Bone marrow (tissue), 2 donors: ENCODE measurements around the gene ELMOD2.
"Not testable (repeated sequence)": the region's sequence is repeated elsewhere in the genome, so short reads cannot be mapped to it uniquely, and the experiment has no call there.

ENCODE experiments used
- DNase-seq, 2 donors: peaks; one replicate each; lab custom pipeline; 2025; lab: John Stamatoyannopoulos, UW

ELMOD2 gene, protein sequence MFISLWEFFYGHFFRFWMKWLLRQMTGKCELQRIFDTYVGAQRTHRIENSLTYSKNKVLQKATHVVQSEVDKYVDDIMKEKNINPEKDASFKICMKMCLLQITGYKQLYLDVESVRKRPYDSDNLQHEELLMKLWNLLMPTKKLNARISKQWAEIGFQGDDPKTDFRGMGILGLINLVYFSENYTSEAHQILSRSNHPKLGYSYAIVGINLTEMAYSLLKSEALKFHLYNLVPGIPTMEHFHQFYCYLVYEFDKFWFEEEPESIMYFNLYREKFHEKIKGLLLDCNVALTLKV

DNA sequence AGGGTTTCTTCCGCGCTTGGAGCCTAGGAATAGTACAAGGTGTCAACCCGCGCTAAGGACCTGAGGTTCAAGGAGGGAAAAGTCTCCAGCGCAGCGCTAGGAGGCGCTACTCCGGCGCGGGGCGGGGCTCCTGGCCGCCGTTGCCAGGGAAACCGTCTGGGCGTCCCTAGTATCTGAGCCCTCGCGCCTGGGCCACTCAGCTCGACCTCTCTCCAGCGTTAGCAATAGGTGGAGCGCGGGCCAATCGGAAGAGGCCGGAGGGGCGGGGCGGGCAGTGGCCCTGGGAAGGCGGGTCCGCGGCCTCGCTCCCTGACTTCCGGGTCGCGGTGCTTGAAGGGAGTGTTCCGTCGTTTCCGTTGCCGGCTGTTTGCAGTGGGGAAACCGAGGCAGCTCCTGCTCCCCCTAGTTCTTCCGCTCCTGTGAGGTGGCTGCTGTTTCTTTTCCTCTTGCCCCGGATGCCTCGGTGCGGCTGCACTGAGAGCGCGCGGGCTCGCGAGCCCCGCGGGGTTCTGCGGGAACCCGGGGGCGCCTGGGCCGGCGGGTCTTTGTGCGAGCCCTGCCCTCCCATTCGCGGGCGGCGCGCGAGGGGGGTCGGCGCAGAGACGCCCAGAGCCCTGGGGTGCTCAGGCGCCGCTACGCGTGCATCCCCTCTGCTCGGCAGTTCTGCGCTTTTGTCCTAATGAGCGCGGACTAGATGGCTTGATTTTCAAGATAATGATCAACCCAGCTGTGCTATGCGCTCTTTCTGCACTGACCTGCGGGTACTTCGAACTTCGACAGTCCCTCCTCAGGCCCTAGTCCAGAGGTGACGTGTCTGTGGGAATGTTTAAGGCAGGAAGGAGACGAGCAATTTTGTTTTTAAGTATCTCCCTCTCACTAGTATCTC is at the start of gene ELMOD2:
Gene ELMOD2, plus strand, starts transcription at position 312 of the 886 bp plus-strand sequence. CDS start 1,261 bp downstream, outside the sequence.
- peak; percentile 87 to 96 for DNase-seq

DNA sequence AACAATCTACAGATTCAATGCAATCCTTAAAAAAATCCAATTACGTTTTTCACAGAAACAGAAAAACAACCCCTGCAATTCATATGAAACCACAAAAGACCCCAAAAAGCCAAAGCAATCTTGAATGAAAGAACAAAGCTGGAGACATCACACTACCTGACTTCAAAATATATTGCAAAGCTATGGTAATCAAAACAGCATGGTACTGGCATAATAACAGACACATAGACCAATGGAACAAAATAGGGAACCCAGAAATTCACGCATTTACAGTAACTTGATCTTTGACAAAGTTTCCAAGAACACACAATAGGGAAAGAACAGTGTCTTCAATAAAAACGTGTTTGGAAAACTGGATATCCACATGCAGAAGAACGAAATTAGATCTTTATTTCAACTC is 40.5 kb upstream of the ELMOD2 start:
- no peak for DNase-seq

DNA sequence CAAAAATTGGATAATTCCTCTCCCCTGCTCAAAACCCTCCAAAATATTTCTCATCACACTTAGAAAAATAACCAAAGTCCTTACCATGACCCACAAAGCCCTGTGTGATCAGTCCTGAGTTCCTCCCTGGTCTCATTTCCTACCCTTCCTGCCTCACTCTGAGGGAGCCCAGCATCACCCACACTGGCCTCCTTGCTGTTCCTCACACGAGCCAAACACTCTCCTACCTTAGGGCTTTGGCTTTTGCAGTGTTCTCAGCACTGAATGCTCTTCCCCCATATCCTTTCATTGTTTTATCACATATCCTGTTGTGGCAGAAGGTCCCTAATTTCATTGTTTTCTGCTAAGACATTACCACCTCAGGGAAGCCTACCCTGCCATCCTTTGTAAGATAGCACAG is 38.0 kb upstream of the ELMOD2 start:
- DNase-seq, result no peak

DNA sequence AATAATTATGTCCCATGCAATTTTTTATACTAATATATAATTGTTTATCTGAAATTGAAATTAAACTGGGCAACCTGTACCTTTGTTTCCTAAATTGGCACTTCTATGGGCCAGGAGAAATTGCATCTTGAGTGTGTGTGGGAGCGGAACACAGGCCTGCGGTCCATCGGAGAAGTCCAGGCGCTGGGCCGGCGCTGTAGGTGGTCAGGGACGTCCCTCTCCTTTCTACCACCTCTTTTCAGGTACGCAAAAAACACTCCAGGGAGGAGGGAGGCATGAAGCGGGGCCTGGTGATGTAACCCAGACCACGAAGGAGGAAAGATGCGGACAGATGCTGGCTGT is 26.6 kb upstream of the ELMOD2 start:
- DNase-seq, result no peak

DNA sequence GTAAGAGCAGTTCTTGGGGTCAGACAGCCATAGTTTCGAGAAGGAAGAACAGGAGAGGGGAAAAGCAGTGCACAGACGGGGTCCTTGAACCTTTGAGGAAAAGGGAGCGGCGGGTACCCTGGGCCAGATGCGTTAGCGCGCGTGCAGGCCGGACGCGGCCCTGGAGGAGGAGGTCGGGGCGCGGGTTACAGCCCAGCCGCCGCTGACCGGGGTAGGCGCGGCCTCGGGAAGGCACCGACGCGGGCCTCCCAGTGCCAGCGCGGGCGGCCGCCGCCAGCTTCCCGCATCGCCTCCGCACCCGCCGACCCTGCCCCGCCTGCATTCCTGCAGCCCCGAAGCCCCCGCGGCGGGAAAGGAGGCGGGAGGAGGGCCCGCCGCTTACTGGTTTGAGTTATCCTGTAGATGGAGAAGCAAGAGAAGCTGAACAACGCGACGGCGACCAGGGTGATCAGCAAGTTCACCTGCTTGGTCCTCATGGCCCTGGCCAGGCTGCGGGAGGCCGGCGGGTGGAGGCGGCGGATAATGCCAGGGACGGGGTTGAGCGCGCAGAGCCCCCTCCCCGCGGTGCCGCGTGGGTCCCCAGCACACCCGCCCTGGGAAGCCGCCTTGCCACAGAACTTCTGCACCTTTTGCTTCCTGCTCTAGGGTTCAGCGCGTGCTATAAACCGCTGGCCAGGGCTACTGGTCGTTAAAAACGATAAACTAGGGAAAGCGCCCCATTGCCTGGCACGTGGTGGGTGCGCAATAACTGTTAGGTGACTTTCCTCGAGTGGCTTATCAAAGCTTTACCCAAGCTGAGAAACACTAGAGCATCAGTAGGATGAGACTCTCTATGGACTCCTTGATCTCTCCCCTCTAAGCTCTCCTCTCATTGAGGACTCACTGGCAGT is 26.0 kb upstream of the ELMOD2 start, which contains the start of gene MGAT4D:
Gene MGAT4D, minus strand, starts transcription at position 547 of the 890 bp plus-strand sequence. Its CDS starts 71 bp downstream, at position 476.
- DNase-seq, result no peak

DNA sequence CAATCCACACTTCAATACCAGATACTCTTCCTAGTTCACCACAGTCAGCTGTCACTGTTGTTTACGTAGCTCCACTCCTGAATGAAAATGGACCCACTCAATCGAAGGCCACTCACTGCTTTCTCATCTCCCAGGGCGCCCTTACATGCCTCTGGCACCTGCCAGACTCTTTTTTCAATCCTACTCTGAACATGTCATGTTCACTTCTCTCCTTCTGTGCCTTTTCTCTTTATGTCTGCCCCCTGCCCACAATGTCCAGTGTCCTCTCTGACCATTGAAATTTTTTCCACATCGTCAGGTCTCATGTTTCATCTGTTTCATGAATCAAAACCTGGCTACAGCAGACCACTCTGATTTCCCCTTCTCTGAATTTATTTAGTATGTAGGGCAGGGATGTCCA is 24.6 kb upstream of the ELMOD2 start:
- no peak for DNase-seq

DNA sequence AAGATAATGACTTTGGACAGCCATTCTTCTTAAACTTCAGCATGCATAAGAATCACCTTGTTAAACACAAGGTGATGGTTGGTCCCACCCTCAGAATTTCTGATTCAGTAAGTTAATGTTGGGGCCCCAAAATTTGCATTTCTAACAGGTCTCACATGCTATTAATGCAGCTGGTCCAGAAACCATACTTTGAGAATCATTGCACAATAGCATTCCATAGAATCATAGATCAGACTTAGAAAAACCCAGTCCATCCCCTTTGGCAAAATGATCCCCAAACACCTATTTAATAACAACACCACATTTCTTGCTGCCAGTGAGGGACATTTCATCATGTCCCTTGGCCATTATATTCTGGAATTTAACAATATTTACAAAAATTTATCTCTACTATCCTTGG is 19.7 kb upstream of the ELMOD2 start:
- no peak for DNase-seq

DNA sequence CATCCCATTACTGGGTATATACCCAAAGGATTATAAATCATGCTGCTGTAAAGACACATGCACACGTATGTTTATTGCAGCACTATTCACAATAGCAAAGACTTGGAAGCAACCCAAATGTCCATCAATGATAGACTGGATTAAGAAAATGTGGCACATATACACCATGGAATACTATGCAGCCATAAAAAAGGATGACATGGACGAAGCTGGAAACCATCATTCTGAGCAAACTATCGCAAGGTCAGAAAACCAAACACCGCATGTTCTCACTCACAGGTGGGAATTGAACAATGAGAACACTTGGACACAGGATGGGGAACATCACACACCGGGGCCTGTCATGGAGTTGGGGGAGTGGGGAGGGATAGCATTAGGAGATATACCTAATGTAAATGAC is 10.2 kb upstream of the ELMOD2 start:
- DNase-seq, result not testable (repeated sequence)

DNA sequence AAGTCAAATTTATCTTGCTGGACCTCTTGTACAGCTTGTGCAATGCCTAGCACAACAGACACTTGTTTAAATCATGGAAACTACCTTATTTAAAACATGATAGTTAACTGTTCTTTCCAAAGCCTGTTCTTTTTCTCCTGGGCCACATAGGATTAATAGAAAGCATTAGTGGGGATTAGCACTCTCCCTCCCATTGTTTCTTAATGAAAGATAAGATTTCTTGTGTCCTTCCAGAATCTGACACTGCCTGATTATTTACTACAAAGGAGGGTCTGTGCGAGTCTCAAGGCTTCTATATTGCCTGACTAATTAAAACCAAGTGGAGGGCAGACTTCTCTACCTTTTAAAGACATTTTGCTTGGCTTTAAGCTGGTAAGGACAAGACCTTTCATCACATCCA is 8.5 kb upstream of the ELMOD2 start:
- DNase-seq, result no peak

DNA sequence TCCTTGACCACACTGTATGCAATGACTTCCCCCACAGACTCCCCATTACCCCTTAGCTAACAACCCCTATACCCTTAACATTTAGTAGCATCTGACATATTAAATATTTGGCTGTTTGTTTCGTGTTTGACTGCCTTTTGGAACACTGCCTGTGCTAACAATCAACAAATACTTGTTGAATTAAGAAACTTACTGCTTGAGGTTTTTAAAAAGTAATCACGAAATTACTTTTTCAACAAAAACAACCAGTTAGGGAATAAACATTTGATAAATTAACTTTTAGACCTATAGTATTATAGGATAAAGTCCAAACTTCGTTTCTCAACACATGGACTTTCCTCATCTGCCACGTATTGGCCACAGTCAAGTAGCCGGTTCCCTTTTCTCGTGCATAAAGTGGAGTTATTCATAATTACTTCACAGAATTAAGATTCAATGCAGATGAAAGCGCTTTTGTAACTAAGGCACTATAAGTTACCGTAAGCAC is 555 bp upstream of the ELMOD2 start:
- DNase-seq, result no peak

DNA sequence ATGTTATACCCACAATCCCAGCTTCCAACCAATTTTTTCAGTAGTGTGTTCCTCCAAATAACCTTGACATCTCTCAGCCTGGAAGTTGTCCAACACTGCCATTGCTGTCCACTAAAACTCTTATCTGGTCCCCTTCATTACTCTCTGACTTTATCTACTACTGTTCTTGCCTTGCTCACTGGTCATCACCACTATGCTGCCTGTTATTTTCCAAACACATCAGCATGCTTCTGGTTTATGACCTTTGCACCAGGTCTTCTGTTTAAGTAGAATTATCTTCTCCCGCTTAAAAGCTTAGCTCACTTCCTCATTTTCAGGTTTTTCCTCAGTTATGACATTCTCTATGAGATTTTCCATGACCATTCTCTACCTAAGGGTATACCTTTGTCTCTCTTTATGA is 5.5 kb downstream of the ELMOD2 start:
- no peak for DNase-seq

DNA sequence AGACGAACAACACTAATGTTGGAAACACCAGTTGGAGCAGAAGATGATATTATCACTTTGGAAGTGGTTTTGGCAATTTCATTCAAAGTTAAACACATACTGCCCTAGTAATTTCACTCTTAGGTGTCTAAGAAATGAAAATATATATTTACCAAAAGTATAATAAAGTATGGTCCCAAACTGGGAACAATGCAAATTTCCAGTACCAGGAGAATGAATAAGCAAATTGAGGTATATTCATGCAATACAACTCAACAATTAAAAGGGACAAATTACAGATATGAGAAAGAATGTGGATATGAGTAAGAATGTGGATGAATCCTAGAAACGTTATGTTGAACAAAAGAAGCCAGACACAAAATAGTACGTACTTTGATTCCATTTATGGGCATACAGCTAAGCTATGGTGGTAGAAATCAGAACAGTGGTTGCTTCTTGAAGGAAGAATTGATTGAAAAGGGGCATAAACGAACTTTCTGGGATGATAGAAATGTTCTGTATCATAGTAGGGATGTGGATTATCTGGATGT is 10.0 kb downstream of the ELMOD2 start:
- no peak for DNase-seq

DNA sequence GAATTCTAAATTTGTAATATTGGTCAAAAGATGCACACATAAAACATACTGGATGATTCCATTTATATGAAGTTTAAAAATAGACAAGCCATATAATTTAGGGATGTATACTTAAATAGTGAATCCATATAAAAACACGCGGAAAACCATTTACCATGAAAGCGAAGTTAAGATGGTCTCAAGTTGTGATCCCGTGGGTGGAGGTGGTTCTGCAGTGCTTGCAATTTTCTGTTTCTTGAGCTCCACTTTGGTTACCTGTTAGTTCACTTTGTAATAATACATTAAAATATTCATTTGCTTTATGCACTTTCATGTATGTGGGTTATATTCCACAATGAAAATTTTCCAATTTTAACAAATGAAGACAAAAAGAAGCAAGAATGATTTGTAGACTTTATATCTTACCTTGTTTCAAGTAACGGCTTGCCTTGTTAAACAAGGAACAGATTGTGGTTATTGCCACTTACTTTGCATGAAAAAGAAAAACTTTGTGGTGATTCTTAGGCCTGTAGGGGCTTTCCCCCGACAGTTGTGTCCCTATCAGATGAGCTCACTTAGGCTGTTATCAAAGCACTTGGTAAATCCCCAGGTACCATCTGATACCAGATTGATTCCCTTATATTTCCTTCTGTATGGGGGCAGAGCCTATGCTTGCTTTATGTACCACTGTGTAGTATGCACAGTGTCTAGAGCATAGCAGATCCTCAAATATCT is 32.6 kb downstream of the ELMOD2 start:
- no peak for DNase-seq

DNA sequence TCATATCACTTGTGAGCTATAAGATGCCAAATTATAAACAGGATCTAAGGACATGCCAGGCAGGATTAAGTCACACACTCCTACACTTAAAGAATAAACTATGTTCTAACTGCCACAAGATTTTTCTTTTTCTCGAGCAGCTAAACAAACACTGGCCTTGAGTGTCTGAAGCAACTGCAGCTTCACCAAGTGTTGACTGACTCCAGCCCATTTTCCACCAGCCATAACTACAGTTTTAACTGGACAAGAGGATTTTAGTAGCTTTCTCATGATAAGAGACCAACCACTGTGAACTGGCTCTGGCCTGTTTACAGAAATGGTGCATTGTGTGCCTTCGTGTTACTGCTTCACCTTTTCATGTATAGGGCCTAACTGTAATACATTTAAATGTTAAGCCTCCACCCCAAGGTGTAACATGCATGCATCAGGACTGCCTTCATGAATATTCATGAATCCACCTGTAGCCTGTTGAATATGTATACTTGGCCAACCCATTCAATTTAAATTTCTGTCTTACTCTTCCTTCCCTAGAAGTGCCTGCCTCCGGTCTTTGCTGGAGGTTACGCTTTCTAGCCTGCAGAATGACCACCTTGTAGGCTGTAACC is 34.0 kb downstream of the ELMOD2 start:
- DNase-seq, result no peak

DNA sequence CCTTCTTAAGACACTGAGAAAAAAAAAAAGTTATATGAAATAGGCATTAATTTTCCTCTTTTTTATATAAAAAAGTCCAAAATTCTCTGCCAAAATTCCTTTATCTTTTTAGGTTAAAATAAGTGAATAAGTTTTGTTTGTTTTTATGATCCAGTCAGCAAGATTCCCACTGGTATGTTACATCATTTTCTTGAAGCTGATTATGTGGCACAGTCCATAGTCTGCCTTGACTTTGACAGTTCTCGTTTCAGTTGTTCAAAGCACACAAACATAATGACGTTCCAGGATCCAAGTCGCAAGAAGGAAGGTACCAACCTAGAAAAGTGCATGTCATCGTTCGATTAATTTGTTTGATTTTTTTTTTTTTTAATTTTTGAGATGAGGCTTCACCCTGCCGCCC is 35.7 kb downstream of the ELMOD2 start:
- no peak for DNase-seq

DNA sequence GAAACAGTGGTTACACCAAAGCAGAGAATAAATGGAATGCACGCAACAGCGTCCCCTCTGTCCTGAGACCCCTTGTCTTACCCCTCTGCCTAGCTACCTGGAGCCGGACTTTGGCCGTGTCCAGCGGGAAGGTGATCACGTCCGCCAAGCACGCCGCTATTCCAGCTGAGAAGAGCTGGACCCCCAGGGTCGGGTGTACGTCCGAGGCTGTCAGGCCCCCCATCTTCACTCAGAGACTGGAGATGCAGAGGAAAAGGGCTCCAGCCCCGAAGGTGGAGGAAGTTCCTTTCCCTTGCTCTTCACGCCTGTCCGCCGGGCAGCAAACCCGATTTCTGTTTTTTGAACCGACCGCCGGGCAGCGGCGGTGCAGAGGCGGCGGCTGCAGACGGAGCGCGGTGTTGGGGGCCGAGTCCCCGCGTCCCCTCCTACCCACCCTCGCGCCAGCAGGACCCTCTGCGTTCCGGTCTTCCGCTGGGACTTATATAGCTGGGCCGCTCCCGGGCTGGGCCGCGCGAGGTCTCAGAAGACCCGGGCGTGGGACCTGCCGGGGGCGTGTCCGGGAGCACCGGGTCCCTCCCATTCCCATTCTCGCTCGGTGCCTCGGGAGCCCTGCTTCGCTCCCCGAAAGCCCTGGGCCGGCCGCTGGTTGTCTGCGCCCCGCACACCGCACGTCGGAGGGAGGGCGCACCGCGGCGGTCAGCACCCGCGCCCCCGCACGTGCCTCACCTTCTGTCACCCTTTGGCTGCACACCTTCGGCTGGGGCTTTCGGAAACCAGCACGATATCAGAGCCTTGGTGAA is 44.7 kb downstream of the ELMOD2 start, which contains the start of gene UCP1:
Gene UCP1, minus strand, starts transcription at position 455 of the 800 bp plus-strand sequence. Its CDS starts 232 bp downstream, at position 223.
- DNase-seq, result no peak

DNA sequence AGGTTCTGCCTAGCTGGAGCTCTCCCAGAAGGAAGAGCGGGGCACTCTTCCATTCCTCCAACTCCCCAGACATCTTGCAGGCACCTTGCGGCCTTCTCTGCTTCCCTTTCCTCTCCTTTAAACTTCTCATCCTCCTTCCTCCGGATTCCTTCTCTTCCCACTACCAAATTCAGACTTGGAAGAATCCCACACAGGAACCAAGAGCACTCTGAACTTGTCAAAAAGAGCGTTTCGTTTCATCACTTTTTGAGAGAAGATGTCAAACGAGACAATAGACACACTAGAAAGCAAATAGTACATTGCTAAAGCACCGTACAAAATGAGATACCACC is 45.3 kb downstream of the ELMOD2 start:
- no peak for DNase-seq

DNA sequence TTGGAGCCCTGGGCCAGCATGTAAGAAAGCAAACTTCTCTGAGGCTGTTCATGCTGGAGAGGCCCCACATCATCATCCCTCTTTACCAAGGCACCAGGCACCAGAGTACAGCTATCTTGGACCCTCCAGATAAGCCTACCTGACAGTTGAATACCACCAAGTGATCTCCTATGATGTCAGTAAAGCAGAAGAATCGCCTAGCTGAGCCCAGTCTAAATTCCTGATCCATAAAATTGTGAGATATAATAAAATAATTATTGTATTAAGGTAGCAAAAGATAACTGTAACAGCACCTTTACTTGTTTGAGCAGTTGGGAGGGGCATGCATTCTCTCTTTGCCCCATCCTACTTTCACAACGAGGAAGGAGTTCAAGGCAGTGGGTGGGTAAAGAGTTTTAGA is 47.7 kb downstream of the ELMOD2 start:
- no peak for DNase-seq

DNA sequence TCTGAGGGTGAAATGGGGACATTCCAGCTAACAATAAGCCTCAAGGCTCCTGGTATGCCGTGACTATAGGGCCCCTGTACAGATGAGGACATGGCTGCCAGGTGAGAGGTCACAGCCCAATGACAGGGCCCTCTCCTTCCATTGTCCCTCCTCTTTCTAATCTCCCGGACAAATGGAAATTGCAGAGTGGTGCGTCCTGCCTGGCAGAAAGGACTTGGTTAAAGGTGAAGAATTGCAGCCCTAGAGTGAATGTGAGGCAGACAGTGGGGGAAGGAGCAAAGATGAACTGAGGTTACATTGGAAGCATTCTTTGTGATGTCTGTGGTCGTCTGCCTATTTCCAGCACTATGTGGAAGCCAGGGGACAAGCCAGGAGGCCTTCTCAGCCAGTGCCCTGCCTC is 51.5 kb downstream of the ELMOD2 start:
- no peak for DNase-seq

DNA sequence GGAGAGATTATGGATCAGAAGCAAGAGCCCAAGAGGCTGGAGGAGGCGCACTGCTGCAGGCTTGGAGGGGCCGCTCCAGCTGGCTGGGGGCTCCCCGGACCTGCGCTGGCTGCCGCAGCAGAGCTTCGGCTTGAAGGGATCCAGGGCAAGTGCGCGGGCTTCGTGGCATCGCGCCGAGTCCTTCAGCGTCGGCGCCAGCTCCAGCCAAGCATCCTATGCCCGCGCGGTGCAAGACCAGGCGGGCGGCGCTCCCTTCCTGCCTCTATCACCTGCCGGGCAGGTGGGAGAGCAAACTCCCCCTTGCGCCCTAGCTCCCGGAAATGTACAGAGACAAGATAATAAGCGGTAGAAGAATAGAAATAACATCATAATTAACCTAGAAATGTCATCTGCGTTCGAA is 55.3 kb downstream of the ELMOD2 start:
- no peak for DNase-seq
